Measurements from ENCODE around the gene NANOS1.

The NANOS1 gene

DNA sequence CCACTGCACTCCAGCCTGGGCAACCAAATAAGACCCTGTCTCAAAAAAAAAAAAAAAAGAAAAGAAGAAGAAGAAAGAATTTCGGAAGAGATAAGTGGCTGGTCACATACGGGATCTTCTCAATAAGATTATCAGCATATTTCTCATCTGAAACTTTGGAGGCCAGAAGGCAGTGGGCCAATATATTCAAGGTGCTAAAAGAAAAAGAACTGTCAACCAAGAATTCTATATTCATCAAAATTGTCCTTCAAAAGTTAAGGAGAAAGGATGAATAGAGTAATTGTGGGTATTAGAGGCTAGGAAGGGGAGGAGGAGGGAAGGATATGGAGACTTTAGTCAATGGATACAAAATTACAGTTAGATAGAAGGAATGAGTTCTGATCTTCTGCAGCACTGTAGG is 43.9 kb upstream of the NANOS1 start:
- H3K27ac ChIP-seq = no peak overlapping the region
- TF ChIP-seq, protein P1, sequence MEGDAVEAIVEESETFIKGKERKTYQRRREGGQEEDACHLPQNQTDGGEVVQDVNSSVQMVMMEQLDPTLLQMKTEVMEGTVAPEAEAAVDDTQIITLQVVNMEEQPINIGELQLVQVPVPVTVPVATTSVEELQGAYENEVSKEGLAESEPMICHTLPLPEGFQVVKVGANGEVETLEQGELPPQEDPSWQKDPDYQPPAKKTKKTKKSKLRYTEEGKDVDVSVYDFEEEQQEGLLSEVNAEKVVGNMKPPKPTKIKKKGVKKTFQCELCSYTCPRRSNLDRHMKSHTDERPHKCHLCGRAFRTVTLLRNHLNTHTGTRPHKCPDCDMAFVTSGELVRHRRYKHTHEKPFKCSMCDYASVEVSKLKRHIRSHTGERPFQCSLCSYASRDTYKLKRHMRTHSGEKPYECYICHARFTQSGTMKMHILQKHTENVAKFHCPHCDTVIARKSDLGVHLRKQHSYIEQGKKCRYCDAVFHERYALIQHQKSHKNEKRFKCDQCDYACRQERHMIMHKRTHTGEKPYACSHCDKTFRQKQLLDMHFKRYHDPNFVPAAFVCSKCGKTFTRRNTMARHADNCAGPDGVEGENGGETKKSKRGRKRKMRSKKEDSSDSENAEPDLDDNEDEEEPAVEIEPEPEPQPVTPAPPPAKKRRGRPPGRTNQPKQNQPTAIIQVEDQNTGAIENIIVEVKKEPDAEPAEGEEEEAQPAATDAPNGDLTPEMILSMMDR (conservative IDR thresholded peaks at IDR 0.05) = no peak
- TF ChIP-seq ZFX (IDR thresholded peaks at IDR 0.05) = no peak

DNA sequence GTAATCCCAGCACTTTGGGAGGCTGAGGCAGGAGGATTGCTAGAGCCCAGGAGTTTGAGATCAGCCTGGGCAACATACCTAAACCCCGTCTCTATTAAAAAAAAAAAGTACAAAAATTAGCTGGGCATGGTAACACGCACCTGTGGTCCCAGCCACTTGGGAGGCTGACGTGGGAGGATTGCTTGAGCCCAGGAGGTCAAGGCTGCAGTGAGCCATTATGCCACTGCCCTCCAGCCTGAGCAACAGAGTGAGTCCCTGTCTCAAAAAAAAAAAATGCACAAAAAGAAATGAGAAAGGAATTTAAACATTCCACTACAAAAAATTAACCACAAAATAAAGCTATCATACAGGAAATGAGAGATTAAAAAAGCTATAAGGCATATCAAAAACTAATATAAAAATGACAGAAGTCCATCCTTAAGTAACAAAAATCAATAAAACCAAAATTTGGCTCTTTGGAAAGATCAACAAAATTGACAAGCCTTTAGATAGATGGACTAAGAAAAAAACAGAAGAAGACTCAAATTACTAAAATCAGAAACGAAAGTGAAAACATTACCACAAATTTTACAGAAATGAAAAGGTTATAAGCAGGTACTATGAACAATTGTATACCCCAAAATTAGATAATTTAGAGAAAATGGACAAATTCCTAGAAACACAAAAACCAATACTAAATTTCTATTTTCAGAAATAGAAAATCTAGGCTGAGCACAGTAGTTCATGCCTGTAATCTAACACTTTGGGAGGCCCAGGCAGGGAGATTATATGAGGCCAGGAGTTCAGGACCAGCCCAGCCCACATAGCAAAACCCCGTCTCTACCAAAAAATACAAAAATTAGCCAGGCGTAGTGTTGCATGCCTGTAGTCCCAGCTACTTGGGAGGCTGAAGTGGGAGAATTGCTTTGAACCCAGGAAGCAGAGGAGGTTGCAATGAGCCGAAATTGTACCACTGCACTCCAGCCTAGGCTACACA is 42.4 kb upstream of the NANOS1 start:
- TF ChIP-seq, protein P1 (conservative IDR thresholded peaks at IDR 0.05) = no peak
- H3K27ac ChIP-seq = no peak overlapping the region

DNA sequence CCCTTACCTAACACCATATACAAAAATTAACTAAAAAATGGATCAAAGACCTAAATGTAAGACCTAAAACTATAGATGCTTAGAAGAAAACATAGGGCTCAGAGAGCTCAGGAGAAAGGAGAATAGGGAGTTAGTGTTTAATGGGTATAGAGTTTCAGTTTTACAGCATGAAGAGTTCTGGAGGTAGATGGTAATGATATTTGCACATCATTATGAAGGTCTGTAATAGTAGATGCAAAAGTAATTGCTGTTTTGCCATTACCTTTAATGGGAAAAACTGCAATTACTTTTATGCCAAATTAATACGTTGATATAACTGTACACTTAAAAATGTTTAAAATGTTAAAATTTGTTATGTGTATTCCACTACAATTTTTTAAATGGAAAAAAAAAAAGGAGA is 39.2 kb upstream of the NANOS1 start:
- TF ChIP-seq, protein P1 (conservative IDR thresholded peaks at IDR 0.05) = no peak
- TF ChIP-seq ZFX (IDR thresholded peaks at IDR 0.05) = no peak
- no peak overlapping the region for H3K27ac ChIP-seq

- no peak overlapping the region for H3K27ac ChIP-seq
- TF ChIP-seq ZFX (IDR thresholded peaks at IDR 0.05) = no peak
- TF ChIP-seq, protein P1 (conservative IDR thresholded peaks at IDR 0.05) = no peak
These were observed 37.0 kb upstream of the NANOS1 start for GRCh38 chr10:118992496-118992895.

- TF ChIP-seq, protein P1 (conservative IDR thresholded peaks at IDR 0.05) = no peak
- TF ChIP-seq ZFX (IDR thresholded peaks at IDR 0.05) = no peak
- no peak overlapping the region for H3K27ac ChIP-seq
These were observed 36.3 kb upstream of the NANOS1 start for GRCh38 chr10:118993214-118993613.

DNA sequence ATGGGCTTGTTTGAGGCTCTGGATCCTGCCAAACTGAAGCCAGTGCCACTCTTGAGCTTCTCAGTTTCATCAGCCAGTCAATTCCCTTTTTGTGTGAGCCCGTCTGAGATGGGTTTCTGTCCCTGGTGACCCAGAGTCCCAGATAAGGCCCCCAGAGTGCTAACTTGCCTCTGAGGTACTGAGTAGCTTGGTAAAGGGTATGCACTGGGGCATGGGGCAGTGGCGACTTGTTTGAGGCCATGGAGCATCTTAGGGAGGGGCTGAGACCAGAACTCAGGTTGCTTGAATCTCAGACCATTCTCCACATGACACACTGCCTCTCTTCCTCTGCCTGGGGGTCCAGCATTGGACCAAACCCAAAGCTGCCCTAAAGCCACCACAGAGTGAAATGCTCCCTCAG is 35.2 kb upstream of the NANOS1 start:
- no peak for TF ChIP-seq ZFX (IDR thresholded peaks at IDR 0.05)
- TF ChIP-seq, protein P1 (conservative IDR thresholded peaks at IDR 0.05) = no peak
- no peak overlapping the region for H3K27ac ChIP-seq

DNA sequence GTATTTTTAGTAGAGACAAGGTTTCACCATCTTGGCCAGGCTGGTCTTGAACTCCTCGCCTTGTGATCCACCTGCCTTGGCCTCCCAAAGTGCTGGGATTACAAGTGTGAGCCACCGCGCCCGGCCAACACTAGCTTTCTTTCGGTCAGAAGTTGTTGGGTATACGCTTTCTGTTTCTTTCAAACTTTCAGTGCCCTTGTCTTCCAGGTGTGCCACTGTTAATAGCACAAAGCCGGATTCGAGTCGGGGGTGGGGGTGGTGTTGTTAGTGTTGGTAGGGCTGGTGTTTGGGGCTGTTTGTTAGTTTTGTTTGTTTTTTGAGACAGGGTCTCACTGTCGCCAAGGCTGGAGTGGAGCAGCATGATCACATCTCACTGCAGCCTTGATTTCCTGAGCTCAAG is 33.8 kb upstream of the NANOS1 start:
- TF ChIP-seq, protein P1 (conservative IDR thresholded peaks at IDR 0.05) = no peak

More for the DNA sequence above, 33.8 kb upstream of the NANOS1 start:
- no peak overlapping the region for H3K27ac ChIP-seq

Data from C4-2B (cell line).